HG03457 (cell line): ENCODE results near the gene TBCCD1.
"Not testable (repeated sequence)": the region's sequence is repeated elsewhere in the genome, so short reads cannot be mapped to it uniquely, and the experiment has no call there.

Source experiments
- ATAC-seq: cut with Tn5 transposase; IDR thresholded peaks from one replicate; pipeline ENCODE4 v1.9.1; 2021; ENCODE audit warnings: moderate number of reproducible peaks; ENCODE audit not compliant: unreplicated experiment

The TBCCD1 gene

DNA sequence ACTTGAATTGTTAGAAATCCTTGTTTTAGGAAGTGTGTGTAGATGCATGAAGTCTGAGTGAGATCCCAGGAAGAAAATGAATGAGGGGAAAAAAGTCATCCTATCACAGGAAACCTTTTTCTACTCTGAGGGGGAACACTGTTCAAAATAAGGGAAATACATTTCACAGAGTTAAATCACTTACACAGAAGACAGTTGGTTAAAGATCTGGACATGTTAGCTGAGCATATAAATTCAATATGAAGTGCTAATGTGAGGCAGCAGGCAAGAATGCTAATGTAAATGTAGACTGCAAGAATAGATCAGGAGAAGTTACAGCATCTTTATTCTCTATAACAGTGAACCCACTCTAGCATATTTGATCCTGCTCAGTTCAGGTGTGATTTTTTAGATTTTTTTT lies 2.6 kb downstream of the TBCCD1 start:
- no peak for ATAC-seq

DNA sequence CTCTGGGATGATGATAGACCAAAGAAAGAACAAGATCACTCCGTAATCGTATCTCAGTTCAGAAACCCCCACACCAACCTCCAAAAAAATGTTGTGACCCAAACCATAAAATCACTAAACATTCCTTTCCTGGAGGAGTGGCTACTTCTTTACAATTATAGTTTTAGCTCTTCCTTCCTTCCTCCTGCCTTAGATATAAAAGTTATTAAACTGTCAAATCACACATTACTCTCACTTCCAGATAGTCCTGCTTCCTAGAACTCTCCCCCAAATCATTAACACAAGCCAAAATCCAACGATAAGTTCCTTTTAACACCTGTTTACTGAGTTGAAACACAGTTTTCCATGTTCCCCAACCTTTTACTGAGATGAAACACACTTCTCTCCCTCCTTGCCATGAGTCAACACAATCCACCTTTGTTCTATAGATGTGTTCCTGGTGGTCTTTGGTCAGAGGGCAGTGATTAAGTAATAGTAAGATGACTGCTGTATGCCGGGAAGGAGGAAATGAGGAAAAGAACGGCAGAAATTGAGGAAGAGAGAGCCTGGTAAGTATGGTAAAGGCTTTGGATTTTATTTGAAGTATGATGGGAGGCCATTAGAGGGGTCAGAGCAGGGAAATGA lies 14.6 kb downstream of the TBCCD1 start:
- no peak for ATAC-seq

DNA sequence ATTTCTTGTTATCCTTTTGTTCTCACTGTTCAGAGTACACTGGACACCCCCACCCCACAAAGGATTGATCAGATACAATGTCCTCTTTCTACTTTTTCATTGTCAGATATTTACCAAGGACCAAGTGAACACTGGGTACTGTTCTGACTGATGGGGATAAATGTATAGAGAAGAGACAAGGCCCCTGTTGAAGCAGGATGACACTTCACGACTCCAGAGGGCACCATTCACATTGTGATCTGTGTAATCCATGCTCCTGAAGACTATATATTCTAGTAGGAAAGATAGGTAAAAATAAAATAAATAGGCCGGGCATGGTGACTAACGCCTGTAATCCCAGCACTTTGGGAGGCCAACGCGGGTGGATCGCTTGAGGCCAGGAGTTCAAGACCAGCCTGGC lies 15.8 kb downstream of the TBCCD1 start:
- no peak for ATAC-seq

DNA sequence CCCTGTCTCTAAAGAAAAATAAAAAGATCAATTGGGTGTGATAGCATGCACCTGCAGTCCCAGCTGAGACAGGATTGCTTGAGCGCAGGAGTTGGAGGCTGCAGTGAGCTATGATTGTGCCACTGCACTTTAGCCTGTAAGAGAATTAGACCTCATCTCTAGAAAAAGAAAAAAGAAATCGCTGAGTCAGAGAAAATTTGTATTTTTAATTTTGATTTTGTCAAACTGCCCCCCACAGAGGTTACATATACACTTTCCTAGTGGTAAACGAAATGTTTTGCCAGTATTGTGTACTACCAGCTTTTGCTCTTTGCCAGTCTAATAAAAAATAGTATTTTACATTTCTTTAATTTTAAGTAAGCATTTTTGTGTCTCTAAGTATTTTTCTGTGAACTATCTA lies 17.6 kb downstream of the TBCCD1 start:
- no peak for ATAC-seq

DNA sequence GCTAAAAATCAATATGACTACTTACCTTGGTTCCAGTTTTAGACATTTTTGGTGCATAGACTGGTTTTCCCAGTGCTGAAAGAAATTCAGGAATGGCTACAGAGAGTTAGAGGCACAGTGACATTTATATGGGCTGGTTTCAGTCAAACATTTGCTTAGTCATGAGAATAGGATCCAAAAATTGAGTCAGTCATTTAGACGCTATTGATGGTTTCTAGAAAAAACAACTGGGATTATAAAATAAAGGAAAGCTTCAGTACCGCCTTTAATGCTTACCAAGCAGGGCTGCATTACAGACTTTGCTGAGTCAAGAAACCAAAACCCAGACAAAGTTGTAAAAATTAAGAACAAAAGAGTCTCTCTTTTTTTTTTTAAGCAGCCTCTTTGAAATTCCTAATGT lies 22.9 kb downstream of the TBCCD1 start, which contains the start of gene CRYGS:
TSS of gene CRYGS (minus strand) at position 100 of the 400 bp plus-strand sequence. CDS start at position 46, 54 bp downstream.
- no peak for ATAC-seq

DNA sequence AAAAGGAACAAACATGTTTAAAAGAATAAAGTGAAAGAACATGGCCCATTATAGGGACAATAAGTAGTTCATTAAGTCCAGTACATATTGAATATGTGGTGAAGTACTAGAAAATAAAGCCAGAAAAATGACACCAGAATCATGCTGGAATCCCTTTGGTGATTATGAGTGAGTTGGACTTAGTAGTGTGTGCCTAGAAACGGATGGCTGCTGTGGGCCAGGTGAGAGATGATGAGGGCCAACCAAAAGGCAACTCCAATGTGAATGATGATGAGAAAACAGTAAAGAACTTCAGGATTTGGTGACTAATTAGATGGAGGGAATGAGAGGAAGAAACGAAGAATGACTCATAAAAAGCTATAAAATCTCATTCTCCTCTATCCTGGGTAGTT lies 26.3 kb downstream of the TBCCD1 start:
- no peak for ATAC-seq

DNA sequence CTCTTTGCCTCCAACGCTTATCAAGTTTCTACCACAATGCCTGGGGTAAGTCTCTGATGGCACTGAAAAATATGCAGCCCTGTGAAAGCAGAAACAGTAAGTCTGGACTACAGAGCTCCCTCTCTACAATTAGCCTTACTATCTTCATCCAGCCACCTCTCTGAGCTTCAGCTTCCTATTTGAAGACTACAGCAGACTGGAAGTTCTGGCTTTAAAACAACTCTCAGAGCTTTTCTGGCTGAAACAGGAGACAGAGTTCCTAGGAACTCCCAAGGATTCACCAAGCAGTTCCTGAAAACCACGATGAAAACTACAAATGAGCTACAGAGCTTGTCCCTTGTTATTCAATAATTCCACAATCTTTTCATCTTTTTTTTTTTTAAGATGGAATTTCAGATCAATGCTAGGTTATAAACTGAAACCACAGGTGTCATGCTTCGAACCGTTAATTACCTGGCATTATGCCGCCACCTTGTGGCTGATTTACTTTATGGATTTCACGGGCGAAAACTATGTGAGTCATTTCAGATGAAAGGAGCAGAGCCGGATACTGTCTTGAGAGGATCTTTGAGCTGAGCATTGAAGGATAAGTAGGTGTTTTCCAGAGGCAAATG lies 26.8 kb downstream of the TBCCD1 start:
- peak; percentile 46 for ATAC-seq

DNA sequence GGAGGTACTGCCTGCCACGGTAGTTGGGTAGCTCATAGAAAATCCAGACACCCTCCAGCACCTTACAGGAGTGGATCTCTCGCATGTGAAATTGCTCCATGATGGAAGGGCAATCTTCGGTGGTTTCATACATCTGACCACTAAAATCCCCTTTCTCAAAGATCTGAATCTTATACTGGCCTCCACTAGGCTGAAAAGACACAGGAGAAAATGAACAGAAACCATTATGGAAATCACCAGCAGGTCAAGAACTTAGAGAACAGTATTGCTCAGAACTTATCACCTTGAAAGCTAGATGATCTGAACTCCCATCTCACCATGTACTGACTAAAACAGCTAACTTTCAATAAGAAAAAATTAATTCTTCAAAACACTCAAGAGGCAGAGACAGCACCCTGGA lies 28.4 kb downstream of the TBCCD1 start:
- no peak for ATAC-seq

DNA sequence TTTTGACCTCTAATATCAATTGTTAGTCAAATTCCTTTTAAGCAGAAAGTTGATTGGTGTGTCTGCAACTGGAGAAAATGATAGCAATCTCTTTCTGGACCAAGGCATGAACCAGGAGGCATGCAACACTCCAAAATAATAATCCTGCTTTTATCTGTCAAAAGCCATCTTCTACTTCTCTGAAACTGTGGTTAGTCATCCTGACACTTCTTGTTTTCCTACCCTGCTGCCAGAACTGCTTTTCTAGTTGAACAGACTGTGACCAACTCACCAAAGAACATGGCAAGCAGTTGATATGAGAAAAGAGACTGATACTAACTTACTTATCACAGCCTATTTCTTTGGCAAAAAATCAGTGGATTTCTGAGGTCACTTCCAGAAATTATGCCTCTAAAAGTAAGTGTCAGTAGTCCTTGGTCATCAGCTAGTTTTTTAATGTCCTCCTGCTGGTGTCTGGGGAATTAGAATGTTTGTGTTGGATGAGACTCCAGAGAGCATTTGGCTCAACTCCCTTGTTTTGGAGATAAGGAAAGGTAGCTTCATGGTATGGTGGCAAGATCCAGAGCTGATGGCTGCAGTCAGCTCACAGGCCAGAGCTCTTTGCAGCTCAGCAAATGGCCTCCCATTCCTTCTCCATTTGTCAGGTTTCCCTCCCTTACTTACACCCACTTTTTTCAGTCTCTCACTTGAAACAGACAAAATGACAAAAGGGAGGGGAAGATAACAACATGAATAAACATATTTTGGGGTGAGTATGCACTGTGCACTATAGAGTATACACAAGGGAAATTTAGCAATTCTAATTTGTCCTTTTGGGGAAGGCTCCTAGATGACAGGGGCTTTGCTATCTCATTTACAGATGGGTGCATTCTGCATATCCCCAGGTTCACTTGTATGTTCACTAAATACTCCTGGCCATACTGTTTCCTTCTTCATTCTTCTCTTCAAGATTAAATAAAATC lies 30.0 kb downstream of the TBCCD1 start:
- ATAC-seq: no peak

DNA sequence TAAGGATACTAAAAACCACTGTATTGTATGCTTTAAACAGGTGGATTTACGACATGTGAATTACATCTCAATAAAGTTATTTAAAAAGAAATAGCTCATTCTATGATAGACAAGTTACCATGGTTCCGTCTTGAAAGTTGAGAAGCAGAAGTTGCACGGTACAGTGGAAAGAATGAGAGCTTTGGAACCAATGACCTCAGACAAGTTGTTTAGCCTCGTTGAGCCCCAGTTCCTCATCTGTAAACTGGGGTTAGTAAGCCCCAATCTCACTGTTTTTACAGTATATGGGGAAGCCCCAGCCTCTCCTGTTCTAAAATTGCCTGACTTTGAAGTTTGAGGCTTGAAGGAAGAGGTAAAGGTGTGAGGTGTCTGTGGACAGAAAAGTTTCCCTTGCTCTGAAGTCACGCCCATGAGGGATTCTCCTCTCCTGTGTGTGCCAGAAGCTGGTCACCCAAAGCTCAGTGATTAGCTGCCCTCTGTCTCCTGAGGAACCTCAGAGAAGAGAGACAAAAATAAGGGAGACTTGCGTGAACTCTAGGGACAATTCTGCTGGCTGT lies 32.9 kb downstream of the TBCCD1 start:
- ATAC-seq: peak; percentile 78

DNA sequence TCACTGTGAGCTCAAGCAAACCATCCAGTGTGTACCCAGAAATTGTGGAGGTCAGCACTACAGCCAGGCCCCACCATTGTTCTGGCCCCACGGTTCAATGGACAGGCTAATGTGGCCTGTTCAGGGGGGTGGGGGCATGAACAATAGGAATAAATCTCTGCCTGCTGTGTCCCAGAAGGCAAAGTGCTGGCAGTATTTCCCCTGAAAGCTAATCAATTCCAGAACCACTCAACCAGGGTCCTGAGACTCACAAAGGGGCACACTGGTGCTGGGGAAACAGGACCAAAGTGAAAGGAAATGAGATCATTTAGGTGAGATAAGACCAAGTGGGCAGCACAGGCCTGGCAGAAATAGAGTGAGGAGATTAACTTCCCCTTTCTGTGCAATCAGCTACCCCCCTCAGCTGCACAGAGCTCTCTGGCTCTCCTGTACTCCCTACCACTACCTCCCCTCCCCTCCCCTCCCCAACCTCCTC lies 34.5 kb downstream of the TBCCD1 start:
- peak; percentile 42 for ATAC-seq

DNA sequence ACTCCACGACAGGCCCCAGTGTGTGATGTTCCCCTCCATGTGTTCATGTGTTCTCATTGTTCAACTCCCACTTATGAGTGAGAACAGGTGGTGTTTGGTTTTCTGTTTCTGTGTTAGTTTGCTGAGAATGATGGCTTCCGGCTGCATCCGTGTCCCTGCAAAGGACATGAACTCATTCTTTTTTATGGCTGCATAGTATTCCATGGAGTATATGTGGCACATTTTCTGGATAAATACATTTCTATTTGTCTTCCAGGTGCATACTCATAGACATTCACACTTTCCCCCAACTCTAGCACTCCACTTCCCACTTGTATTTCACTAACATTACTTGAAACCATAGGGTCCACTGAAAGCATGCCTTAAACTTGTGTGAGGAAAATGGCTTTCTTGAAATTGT lies 35.4 kb downstream of the TBCCD1 start:
- not testable (repeated sequence) for ATAC-seq

DNA sequence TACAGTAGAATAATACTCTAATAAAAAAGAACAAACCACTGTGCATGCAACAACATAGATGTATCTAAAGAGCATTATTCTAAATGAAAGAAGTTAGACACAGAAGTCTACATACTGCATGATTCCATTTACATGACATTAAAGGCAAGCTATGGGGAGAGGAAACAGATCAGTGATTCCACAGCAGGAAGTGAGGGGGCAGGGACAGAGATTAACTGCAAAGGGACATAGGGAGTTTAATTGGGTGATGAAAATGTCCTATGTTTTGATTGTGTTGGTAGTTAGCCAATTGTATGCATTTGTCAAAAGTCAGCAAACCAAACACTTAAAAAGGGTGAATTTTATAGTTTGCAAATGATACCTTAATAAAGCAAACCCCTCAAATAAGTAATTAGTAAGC lies 36.7 kb downstream of the TBCCD1 start:
- ATAC-seq: no peak

DNA sequence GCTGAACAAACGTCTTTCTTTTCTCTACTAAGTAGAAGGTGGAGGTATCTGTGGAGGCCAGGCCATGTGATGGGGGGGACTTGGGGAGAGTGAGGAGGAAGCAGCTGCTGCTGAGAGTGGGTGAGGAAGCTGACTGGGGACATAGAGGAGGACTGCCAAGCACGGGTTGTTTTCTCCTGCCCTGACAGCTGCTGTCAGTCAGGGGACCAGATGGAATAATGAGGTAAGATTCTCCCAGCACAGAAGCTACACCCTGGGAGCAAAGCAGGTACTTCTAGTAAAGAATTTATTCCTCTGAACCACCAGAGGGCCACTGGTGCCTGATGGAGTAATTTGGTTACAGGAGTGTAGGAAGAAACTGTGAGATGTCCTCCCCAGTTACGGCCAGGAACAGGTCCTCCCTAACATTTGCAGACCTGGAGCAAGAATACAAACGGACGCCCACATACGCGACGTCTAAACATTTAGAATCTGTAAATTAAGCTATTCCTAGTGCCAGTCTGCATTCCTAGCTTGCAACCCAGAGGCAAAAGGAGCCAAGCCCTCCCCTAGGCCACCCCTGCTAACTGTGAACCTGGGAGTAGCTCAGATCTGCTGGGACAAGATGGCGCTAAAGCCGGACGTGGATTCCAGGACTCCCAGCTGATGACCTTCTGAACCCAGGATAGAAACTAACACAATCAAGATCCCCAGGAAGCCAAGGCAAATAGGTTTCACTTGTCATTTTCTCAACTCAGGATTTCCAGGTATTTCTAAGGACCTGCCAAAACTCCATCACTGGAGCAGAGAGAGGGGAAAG lies 37.7 kb downstream of the TBCCD1 start:
- no peak for ATAC-seq

DNA sequence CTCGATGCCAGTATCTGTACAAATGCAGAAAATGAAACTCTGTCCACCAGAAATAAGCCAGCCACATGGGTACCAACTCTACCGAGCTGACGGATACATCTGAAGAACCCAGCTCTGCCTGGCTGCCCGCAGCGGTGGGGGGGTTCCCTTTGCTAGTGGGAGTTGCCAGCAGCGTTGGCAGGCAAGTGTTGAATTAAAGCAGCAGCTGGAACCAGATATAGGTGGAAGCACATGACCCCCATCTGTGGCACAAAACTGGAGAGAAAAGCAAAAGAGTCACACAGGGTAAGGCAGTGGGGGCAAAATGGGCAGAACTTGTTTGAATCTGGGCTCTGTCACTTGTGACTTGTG lies 40.9 kb downstream of the TBCCD1 start:
- ATAC-seq: no peak

DNA sequence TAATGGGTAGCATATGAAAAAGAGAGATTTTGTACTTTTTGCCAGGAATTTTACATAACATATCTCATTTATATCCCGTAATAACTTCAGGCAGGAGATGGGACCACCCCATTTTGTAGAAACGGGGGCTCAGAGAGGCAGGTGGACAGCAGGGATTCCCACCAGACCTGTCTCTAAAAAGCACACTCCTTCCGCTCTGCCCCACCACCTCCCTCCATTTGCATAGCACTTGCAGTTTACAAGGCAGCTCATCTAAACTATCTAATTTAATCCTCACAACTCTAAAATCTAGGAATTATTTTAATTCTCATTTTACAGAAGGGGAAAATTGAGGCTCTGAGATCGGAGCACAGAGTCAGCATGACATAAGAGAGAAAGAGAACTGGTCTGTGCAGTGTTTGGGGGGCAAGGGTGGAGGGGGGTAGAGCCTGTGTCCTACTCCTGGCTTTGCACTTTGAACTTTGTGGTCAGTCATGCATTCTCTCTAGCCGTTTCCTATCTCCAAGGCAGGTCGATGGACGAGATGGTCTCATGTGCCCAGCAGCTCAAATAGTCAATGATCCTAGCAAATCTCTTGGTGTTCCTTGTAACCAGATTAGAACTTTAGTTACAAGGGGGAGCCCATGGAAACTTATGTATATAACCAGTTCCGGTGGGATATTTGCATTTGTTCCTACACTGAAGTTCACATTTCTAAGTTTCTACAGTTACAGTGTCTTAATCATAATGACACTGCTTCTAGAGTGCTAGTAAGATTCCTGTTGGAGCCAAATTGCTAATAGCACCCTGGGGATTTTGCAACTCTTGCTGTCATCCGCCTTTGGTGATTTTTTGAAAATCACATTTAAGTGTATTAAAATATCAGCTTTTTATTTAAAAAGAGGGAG lies 41.5 kb downstream of the TBCCD1 start:
- ATAC-seq: no peak

DNA sequence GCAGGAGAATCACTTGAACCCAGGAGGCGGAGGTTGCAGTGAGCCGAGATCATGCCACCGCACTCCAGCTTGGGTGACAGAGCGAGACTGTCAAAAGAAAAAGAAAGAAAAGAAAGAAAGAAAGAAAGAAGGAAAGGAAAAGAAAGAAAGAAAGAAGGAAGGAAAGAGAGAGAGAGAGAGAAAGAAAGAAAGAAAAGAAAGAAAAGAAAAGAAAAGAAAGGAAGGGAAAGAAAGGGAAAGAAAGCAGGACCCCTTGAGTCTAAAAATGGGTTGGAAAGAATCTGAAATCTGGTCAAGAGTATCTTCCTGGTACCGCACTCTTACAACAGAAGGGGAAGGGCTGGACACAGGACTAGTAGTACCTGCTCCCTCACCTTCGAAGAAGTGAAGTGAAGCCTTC lies 42.5 kb downstream of the TBCCD1 start:
- no peak for ATAC-seq

DNA sequence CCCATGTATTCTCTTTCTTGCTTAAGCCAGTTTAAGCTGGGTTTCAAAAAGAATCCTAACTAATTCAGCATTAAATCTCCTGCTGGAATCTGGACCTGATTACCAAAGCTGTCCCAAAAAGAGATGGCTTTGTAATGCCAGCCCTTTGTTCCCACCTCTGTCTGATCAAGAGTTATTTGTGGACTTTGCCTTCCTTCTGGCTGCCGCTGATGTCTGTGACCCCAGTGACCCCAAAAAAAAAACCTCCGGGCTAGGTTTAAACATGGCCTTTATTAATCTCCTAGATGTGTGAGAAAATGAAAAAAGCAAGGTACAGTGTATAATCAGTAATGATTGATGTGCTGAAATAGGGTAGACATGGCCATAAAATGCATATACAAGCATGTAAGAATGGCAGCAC lies 43.7 kb downstream of the TBCCD1 start:
- ATAC-seq: no peak

DNA sequence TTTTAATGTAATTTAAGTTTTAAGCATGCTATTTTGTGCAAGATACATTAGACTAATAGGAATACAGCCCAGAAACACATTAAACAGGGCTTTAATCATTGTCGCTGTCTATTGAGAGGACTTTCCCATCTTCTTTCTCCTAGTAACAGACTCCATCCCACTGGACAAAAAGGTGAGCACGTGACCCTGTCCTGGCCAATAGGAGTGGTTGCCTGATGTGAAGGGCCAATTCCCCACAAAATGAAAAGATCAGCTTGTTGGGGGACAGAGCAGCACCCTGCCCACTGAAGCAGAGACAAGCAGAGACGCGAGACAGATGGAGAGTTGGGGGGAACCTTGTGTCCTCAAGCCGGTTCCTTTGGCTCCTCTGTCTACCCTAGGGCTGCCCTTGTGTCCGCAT lies 44.1 kb downstream of the TBCCD1 start:
- no peak for ATAC-seq
